GM12801 (cell line): ENCODE measurements around the gene PTCHD1.

Experiments
- CTCF ChIP-seq: IDR thresholded peaks from one replicate; pipeline ENCODE4 v1.5.1; 2011; ENCODE audit warnings: control low read depth; ENCODE audit not compliant: insufficient read length; ENCODE audit errors: extremely low read depth

Gene PTCHD1

GRCh38 chrX:23376581-23376980 lies 41.9 kb downstream of the PTCHD1 start:
- TF ChIP-seq CTCF, result no peak

- TF ChIP-seq CTCF, result no peak
Measured at GRCh38 chrX:23380581-23380980, 45.9 kb downstream of the PTCHD1 start.

- TF ChIP-seq CTCF, result no peak
Measured at GRCh38 chrX:23381099-23382087, 46.7 kb downstream of the PTCHD1 start.

GRCh38 chrX:23382572-23382971 lies 47.9 kb downstream of the PTCHD1 start:
- no peak for TF ChIP-seq CTCF

- TF ChIP-seq CTCF, result no peak
Measured at GRCh38 chrX:23383411-23383810, 48.8 kb downstream of the PTCHD1 start.

- TF ChIP-seq CTCF, result no peak
Measured at GRCh38 chrX:23385242-23385641, 50.6 kb downstream of the PTCHD1 start.

GRCh38 chrX:23386260-23386659 lies 51.6 kb downstream of the PTCHD1 start:
- no peak for TF ChIP-seq CTCF
